ENCODE measurements around the gene CLDN7.

DNA sequence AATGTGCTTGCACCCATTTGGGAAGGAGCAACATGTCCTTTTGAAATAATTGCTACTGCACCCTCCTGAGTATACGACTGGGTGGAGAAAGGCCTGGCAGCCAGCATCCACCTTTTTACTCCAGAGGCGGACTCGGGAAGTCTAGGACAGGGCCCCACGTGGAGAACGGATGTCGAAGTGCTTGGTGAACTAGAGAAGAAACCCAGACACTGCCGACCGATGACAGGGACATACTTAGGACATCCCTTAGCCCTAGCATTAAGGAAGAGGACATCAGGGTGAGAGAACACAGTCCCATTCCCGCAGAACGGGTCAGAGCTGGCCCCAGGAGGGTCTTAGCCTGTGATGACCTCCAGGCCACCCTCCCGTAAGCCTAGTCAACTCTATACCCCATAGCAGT is 28.4 kb upstream of the CLDN7 start:
- TF ChIP-seq, protein P1, sequence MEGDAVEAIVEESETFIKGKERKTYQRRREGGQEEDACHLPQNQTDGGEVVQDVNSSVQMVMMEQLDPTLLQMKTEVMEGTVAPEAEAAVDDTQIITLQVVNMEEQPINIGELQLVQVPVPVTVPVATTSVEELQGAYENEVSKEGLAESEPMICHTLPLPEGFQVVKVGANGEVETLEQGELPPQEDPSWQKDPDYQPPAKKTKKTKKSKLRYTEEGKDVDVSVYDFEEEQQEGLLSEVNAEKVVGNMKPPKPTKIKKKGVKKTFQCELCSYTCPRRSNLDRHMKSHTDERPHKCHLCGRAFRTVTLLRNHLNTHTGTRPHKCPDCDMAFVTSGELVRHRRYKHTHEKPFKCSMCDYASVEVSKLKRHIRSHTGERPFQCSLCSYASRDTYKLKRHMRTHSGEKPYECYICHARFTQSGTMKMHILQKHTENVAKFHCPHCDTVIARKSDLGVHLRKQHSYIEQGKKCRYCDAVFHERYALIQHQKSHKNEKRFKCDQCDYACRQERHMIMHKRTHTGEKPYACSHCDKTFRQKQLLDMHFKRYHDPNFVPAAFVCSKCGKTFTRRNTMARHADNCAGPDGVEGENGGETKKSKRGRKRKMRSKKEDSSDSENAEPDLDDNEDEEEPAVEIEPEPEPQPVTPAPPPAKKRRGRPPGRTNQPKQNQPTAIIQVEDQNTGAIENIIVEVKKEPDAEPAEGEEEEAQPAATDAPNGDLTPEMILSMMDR (conservative IDR thresholded peaks at IDR 0.05), result no peak
- no peak for TF ChIP-seq ZFX (IDR thresholded peaks at IDR 0.05)
